RPMI7951 (cell line): ENCODE measurements around the gene KLHL26. TPM values are rescaled to one million over a fixed set of nuclear protein-coding genes. Genes with fewer than 3 reads are reported as not detected.
"Not testable (repeated sequence)": the region's sequence is repeated elsewhere in the genome, so short reads cannot be mapped to it uniquely, and the experiment has no call there.

Experiments used
- DNase-seq: peaks from one replicate; pipeline ENCODE4 v3.0.0-alpha.2; 2012; ENCODE audit warnings: low read depth
- total RNA-seq: library from RNA; depleted of rRNA; stranded (reverse); fragments of >200 nt; shearing (Covaris generic); gene quantifications from 2 replicates; pipeline ENCODE4 v1.2.3, GENCODE V29; 2014

KLHL26 gene
- total RNA-seq, 1 experiment from 2014 or later = 3.0 TPM

DNA sequence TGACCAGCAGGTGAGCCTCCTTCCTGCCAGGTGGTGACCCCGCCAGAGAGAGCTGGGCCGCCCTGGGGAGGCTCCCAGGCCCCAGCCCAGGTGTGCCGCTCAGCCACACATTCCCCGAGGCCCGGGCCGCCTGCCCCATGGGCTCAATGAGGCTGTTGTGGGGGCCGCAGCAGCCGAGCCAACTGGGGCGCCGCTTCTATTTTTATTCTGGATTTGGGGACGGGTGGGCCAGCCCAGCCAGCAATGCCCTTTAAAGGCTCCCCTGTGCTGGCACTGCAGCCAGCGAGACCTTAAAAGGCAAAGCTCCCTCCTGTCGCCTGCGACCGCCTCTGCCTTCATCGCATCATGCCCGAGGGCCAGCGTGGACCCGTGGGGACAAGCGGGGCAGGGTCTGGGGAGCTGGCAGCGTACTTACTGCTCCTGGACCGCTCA is 29.0 kb downstream of the KLHL26 start:
- no peak for DNase-seq

DNA sequence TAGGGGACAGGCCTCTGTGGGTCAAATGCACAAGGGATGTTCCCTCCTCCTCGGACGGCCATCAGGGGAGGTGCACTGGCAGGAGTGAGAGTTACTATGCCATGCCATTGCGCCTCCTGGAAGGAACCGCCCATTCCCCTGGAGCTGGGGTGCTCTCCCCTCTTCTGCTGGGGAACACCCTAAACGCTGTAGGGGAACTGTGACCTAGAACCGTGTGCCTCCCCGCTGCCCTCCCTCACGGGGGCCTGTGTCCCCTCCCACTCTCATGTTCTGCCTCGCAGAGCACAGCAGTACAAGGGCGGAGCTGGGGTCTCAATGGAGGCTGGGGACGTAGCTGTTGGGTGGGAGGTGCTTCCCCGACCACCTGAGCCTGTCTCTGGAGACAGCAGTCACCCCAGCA is 29.5 kb downstream of the KLHL26 start:
- no peak for DNase-seq

DNA sequence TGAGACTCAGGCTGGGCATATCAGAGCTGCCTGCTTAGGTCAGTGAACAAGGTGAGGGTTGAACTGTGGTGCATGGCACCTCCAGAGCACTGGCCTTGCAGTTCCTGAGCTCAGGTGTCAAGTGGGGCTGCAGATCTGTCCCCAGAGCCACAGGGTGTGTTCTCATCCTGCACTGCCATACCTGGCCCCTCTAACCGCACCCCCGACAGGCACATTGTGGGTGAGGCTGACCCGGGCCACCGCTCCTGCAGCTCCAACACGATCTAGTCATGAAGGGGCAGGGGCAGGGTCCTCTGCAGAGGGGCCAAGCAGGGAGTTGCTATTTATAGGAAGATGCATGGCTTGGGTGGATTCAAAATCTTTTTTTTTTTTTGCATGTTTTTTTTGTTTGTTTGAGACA is 30.0 kb downstream of the KLHL26 start:
- no peak for DNase-seq

DNA sequence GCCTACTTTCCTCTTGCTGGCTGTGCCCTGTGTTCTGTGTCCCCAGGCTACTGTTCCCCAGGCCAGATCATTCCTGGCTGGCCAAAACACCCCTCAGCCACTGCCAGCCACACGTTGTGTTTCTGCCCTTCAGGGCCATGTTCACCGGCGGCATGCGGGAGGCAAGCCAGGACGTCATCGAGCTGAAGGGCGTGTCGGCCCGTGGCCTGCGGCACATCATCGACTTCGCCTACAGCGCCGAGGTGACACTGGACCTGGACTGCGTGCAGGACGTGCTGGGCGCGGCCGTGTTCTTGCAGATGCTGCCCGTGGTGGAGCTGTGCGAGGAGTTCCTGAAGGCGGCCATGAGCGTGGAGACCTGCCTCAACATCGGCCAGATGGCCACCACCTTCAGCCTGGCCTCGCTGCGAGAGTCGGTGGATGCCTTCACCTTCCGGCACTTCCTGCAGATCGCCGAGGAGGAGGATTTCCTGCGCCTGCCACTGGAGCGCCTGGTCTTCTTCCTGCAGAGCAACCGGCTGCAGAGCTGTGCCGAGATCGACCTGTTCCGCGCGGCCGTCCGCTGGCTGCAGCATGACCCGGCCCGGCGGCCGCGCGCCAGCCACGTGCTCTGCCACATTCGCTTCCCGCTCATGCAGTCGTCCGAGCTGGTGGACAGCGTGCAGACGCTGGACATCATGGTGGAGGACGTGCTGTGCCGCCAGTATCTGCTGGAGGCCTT is 30.9 kb downstream of the KLHL26 start:
- DNase-seq = no peak

DNA sequence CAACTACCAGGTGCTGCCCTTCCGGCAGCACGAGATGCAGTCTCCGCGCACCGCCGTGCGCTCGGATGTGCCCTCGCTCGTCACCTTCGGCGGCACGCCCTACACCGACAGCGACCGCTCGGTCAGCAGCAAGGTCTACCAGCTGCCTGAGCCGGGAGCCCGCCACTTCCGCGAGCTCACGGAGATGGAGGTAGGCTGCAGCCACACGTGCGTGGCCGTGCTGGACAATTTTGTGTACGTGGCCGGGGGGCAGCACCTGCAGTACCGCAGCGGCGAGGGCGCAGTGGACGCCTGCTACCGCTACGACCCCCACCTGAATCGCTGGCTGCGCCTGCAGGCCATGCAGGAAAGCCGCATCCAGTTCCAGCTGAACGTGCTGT is 31.4 kb downstream of the KLHL26 start:
- DNase-seq = no peak

DNA sequence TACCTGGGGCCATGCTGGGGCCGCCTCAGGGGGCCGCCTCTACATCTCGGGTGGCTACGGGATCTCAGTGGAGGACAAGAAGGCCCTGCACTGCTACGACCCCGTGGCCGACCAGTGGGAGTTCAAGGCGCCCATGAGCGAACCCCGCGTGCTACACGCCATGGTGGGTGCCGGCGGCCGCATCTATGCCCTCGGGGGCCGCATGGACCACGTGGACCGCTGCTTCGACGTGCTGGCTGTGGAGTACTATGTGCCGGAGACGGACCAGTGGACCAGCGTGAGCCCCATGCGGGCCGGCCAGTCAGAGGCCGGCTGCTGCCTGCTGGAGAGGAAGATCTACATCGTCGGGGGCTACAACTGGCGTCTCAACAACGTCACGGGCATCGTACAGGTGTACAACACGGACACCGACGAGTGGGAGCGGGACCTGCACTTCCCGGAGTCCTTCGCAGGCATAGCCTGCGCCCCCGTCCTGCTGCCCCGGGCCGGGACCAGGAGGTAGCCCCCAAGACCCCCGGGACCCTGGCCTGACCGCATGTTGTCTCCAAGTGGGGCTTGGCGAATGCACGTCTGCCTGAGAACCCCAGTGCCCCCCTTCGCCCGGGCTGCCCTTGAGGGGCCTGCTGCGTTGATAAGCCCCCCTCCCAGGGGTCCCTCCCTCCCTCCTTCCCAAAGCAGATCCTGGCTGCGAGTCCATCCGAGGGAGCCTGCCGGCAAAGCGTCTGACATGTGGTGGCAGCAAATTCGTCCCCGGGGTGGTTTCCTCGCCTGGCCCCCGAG is 32.1 kb downstream of the KLHL26 start:
- DNase-seq = no peak

DNA sequence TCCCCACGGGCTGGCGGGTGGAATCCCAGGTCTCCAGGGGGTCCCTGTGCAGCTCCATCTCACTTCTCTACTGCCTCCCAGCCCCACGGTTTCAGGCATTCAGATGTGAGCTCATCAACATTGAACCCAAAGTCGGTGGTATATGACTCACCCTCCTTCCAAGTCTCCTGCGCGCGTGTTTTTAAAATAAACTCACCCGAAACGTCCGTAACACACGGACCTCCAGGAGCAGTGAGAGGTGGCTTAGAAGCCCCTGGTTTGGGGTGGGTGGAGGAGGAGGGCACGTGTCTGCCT is 32.6 kb downstream of the KLHL26 start:
- peak; percentile 30 for DNase-seq

DNA sequence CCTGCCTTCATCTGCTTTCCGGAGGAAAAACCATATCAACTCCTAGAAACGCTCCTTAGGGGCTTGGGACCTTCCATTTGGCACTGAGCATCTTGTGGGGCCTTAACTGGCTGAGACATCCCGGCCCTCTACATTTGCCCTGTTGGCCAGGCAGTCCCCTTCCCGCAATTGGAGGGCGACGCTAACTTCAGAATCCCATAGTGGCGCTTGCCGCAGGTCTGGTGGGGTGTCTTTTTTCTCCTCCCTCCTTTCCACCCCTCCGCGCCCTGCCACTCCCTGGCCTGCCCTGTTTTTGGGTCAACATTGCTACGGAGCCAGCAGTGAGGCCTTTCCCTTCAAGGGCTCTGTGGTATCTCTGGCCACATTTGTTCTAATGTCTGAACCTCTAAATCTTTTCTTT is 33.1 kb downstream of the KLHL26 start:
- DNase-seq = no peak

DNA sequence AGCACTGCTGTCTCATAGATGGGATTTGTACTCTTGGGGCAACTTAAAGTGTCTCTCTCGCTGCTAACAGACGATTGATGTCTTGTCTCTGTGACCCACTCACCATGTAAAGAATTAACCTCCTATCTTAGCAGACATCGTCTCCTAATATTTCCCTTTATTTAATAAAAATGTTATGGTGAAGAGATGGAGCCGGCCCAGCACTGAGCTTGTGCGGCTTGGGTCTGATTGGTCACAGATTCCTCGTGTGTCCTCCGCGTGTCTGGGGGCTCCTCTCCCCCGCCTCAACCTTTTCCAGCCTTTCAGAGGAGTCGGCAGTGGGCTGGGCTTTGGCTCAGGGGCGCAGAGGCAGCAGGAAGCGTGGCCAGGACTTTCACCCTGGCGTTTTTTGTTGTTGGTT is 33.5 kb downstream of the KLHL26 start:
- no peak for DNase-seq

DNA sequence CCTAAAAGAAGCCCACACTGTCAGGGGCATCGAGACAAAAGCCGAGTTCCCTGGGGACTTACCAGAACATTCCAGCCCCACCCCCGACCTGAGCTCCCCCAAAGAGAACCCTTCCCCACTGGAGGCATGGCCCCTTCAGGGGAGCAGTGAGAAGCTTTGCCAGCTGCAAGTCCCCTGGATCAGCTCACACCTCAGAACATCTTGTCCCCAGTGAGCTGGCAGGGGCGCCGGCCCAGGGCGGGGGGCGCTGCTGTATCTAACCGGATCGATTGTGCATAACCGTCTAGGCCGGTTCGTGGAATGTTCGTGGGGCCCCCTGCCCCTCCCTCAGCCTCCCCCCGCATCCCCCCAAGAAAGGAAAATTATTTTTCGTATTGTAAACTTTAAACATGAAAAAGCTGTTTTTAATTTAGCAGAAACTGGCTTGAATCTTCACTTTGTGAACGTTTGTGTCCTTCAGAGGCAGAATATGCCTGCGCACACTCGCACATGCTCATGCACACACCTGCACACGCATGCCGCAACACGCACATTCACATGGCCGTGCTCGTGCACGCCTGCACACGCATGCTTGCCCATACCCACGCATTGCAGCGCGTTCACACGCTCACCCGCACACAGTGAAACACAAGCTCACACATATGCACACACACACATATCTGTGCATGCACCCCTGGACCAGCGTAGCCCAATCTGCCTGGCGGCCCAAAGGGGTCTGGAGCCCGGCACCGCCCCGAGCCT is 34.6 kb downstream of the KLHL26 start:
- no peak for DNase-seq

DNA sequence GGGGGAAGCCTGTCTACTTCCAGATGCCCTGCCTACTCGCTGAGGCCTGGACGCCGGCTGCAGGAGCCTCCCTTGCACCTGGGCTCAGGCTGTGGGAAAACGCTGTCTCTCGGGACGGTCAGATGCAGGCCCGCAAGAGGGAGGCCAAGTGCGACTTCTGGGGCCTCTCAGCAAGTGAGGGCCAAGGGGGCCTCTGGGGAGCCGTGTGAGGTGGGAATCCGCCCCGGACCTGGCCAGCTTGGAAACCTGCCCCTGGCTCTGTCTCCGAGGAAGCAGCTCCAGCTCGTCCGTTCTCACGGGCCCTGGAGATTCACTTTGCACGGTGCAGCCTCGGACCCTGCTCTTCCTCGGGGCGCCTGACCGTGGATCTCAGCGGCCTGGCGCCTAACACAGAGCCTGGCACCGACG is 35.2 kb downstream of the KLHL26 start:
- DNase-seq = no peak

DNA sequence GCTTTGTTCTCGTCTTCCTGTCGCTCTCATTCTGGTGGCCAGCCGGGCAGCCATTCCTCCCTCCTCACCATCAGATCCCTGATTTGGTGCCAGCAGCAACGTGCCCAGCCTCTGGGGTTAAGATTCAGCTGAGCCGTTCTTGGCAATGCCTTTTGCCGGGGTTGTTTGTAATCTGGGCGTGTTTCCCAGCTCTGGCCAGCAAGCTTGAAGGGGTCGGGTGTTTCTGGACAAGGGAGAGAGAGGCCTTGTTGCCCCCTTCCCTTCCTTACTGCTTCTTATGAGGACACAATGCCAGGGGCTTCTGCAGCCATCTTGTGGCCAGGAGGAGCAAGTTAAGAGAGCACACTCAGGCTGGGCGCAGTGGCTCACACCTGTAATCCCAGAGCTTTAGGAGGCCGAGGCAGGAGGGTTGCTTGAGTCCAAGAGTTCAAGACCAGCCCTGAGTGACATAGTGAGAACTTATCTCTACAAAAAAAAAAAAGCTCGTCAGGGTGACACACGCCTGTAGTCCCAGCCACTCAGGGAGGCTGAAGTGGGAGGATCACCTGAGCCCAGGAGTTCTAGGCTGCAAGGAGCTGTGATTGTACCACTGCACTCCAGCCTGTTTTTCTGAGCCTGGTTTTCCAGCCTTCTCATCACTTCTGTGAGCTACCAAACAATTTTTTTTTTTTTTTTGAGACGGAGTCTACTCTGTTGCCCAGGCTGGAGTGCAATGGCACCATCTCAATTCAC is 35.9 kb downstream of the KLHL26 start:
- DNase-seq = peak; percentile 25

DNA sequence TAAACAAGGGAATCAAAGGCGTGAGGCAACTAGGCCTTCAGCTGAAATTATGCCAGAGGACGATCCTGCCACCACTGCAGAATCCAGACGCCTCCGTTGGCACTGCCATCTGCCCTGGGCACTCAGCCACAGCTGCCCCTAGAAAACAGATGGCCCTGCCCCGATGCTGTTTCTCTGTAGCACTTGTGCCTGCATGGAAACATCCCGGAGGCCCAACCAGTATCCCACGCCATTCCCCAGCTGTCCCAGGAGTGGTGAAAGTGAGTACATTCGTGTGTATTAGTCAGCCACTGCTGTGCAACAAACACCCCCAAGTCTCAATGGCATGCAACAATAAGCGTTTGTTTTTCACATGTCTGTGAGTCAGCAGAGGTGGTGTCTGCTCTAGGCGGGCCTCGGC is 37.8 kb downstream of the KLHL26 start:
- DNase-seq = no peak

DNA sequence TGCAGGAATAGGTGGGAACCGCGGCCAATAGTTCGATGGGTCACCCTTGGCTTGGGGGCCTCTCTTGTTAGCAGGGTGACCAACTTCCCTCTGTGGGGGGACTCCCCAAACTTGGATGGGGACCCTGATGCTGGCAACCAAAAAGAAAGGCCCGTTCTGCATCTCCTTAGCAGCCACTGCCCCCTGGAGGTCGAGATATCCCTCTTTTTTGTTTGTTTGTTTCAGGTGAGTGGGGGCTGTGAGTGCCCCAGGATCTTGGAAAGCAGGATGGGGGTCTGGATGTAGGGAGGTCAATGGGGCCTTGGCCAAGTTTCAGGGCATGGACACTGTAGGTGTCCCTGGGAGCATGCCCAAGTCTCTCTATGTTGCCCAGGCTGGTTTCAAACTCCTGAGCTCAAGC is 39.0 kb downstream of the KLHL26 start:
- DNase-seq = no peak

DNA sequence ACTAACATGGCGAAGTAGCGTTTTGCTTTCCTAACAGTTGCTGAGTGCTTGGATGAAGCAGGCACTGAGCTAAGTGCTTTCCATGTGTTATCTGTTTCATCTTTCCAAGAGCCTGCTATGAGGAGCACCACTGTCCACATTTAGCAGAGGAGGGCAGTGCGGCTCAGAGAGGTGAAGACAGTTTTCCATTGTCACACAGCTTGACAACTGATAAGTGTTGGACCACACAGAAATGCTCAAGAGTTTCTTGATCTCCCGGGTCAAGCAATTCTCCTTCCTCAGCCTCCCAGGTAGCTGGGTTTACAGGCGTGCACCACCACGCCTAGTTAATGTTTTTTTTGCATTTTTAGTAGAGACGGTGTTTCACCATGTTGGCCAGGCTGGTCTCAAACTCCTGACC is 39.9 kb downstream of the KLHL26 start:
- no peak for DNase-seq

DNA sequence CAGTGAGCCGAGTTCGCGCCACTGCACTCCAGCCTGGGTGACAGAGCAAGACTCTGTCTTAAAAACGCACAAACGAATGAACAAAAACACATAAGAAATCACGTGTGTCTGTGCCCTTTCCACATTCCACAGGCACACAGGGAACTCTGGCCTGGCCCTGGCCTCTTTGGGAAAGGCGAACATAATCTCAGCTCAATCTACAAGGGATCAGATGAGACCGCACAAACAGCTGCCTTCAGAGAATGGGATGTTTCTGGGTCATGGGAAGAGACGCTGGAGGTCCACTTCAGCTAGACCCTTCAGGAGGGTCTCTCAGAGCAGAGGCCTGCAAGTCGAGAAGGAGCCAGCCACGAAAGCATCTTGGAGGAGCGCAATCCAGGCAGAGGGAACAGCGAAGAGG is 40.3 kb downstream of the KLHL26 start:
- DNase-seq = no peak

DNA sequence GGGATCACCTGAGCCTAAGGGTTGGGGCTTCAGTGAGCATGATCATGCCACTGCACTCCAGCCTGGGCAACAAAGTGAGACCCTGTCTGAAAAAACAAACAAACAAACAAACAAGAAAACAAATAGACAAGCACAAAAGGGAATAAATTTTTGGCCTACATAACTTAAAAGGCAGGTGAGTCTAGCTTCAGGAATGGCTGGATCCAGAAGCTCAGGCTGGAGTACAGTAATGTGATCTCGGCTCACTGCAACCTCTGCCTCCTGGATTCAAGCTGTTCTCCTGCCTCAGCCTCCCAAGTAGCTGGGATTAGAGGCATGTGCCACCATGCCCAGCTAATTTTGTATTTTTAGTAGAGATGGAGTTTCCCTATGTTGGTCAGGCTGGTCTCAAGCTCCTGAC is 43.3 kb downstream of the KLHL26 start:
- not testable (repeated sequence) for DNase-seq

DNA sequence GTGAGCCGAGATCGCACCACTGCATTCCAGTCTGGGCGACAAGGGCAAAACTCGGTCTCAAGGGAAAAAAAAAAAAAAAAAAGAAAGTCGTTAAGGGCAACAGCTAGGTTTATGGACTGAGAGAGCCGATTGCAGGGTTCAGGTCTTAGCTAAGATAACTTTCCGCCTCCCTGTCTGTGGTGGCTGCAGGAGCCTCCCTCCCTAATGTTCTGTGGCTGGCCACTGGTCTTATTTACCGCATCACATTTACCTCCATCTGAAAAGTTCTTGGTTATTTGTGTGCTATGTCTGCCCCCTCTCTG is 45.9 kb downstream of the KLHL26 start:
- DNase-seq = no peak

DNA sequence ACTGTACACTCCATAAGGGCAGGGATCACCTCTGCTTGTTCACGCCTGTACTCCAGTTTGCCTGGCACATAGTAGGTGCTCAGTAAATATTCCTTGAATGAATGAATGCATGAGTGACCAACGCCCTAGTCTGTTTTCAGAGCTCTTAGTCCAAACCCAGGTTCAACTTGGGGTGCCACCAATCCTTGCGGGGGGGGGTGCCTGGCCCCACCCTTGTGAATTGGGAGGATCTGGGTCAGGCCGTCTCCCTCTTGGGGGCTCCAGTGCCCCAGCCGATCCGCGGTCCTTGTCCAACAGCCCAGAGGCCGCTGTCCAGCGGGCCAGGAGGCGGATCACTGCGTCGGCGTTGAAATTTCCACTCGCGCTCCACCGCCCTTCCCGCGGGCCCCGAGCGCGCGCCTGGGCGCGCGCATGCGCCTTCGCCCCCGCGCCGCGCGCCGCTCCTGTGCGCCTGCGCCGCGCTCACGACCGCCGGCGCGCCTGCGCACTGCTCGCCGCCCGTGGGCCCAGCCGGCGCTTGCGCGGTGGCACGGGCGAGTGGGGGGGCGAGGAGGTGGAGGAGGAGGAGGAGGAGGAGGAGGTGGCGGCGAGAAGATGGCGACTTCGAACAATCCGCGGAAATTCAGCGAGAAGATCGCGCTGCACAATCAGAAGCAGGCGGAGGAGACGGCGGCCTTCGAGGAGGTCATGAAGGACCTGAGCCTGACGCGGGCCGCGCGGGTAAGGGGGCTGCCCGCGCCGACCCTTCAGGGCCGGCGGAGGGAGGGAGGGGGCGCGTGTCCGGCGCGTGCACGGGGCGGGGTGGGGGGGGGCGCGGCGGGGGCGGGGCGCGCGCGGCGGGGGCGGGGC is 46.5 kb downstream of the KLHL26 start, which contains the start of gene CRTC1:
TSS of gene CRTC1 (plus strand) at position 572 of the 849 bp plus-strand sequence. CDS start at position 595, 23 bp downstream.
- peak; percentile 77 for DNase-seq

DNA sequence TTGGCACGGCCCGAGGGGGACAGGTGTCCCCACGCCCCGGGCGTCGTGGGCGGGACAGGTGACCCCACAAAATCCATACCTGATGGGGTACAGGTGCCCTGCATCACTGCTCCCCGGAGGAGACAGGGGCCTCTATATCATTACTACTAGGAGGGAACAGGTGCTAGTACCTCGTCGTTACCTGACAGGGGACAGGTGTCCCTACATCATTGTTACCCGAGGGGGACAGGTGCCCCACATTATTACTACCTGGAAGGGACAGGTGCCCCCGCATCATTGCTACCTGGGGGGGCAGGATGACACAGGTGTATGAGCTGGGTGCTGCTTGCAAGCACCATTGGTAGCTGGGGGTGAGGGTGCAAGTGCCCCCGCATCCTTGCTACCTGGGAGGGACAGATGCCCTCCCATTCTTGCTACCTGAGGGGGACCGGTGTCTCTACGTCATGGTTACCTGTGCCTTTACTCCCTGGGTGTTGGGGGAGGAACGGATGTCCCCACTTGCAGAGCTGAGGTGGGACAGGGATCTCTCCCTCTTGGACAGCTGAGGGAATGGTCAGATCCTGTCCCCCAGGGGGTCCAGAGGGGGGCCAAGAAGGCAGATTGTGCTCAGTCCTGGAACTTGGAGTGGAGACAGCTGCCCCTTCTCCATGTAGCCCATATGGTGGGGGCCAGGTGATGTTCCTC is 47.3 kb downstream of the KLHL26 start:
- no peak for DNase-seq

DNA sequence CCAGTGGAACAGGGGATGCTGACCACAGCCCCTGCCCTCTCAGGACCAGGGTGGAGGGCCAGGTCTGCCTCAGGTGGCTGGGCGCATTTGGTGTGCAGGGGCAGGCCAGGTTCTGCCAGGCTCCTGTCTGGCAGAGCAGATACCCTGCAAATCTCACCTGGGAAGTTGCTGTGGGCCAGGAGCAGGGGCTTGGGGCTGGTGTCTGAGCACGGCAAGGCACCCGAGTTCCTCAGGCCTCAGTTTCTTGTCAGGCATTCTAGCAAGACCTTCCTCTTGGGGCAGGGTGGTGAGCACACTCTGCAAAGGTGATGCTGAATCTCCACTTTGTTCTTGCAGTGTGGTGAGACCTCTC is 47.8 kb downstream of the KLHL26 start:
- DNase-seq = no peak
